GM12864 (cell line): ENCODE data around the gene DOLPP1.
A peak's percentile ranks its signal among the peaks of the same experiment; 100 is the strongest.
"Not testable (repeated sequence)": the region's sequence is repeated elsewhere in the genome, so short reads cannot be mapped to it uniquely, and the experiment has no call there.

ENCODE experiments used
- DNase-seq: peaks from one replicate; pipeline ENCODE4 v3.0.0-alpha.2; 2011; ENCODE audit warnings: low read depth
- H3K4me3 ChIP-seq: 2 replicates; pipeline ENCODE4 v1.5.1; 2011; ENCODE audit warnings: mild to moderate bottlenecking, low read depth, low read length, control low read depth
- CTCF ChIP-seq: IDR thresholded peaks from 2 replicates; pipeline ENCODE4 v1.5.1; 2011; ENCODE audit warnings: low read depth, mild to moderate bottlenecking, moderate library complexity, low read length, control low read depth, inconsistent platforms; ENCODE audit errors: missing control alignments

DOLPP1 gene

DNA sequence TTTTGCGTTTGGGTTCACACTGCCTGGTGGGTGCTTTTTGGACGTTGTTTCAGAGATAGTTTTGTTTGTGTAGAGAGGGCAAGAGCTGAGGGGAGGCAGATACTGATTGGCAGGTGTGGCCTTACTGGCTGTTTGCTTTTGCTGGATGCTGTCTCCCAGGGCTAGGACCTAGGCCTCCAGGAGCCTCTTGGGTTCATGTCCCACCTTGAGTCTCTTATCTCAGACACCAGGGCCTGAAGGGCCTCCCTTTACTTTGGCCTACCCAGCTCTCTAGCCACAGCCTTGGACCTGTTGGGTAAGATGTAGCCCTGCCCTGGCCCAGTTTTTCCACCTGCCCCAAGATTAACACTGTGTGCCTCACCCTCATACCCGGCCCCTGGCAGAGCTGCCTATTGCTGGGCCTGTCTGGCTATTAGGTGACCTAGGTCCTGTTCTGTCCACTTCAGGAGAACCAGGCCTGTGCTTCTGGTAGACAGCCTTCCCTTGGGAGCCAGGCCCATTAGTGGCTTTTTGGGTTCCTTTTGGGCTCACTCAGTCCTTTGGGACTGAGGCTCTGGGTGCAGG, 43.7 kb downstream of the DOLPP1 start:
- DNase-seq = no peak
- H3K4me3 ChIP-seq = no peak overlapping the region
- TF ChIP-seq CTCF = no peak

DNA sequence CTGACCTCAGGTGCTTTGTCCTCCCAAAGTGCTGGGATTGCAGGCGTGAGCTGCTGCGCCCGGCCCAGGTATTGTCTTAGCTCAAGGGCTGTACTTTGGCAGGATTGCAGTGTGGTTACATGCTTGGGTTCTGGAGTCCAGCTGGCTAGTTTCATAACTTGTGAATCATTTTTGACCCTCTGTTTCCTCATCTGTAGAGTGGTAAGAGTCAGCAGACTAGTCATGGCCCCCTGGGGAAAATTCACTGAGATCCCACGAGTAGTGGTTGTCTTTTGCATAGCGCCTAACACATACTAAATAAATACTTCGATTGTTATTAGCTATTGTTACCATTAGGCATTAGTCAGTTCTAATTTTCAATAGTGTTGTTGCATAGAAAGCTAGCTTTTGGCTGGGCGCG, 44.6 kb downstream of the DOLPP1 start:
- H3K4me3 ChIP-seq = no peak overlapping the region
- TF ChIP-seq CTCF = no peak
- DNase-seq = no peak

DNA sequence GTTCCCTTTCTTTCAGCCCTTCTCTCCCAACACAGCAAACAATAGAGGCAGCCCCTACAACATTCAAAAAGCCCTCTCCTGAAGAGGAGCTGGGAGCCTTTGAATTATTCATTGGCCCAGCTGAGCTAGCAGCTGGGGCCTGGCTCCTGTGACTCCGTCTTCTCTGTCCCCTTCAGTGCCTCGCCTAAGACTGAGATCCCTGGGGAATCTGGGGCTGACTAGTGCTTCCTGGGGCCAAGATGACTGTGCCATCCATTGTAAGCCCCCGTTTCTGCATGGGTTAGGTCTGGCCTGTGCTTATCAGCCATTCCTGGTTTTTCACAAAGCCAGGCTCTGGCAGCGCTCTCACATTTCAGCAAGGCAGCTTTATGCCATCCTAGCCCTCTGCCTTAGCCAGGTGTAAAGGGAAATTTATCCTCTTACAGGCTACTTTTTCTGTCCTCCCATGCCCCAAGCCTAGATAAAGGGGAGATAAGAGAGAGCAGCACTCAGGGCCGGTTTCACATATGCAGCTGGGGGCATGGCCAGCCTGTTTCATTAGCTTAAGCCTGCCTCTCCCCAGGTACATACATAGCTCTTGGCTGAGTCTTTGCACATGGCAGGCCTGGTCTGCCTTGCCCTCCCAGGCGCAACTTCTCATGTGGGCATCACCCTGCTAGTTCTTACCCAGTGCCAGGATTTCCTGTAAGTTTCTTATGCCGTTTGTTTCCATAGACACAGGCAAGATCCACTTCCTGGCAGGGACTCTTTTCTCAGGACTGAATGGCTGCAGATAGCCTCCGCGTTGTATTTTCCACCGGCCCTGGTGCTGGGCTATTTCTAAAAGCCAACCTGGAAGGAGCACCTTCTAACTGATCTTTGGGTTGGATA, 46.1 kb downstream of the DOLPP1 start:
- no peak overlapping the region for H3K4me3 ChIP-seq
- no peak for TF ChIP-seq CTCF
- DNase-seq = no peak

DNA sequence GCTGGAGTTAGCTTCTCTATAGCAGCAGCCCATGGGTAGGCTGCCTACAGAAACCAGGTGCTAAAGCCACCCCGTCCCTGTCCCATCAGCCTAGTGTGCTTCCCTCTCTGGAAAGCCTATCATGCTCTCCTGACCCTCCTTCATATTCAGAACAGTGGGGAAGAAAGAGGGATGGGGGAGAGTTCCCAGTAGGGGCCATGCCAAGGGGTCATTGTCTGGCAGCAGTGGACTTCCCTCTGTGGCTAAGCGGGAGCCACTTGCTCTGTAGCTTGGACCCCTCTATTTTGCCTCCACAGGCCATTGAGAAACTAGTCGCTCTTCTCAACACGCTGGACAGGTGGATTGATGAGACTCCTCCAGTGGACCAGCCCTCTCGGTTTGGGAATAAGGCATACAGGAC, 47.8 kb downstream of the DOLPP1 start:
- H3K4me3 ChIP-seq = no peak overlapping the region
- TF ChIP-seq CTCF = no peak
- no peak for DNase-seq

- DNase-seq, H3K4me3 ChIP-seq: not testable (repeated sequence)
These were observed 49.4 kb downstream of the DOLPP1 start for GRCh38 chr9:129130271-129130670.

- no peak for TF ChIP-seq CTCF
- no peak overlapping the region for H3K4me3 ChIP-seq
- DNase-seq = no peak
These were observed 49.9 kb downstream of the DOLPP1 start for GRCh38 chr9:129130791-129131190.

DNA sequence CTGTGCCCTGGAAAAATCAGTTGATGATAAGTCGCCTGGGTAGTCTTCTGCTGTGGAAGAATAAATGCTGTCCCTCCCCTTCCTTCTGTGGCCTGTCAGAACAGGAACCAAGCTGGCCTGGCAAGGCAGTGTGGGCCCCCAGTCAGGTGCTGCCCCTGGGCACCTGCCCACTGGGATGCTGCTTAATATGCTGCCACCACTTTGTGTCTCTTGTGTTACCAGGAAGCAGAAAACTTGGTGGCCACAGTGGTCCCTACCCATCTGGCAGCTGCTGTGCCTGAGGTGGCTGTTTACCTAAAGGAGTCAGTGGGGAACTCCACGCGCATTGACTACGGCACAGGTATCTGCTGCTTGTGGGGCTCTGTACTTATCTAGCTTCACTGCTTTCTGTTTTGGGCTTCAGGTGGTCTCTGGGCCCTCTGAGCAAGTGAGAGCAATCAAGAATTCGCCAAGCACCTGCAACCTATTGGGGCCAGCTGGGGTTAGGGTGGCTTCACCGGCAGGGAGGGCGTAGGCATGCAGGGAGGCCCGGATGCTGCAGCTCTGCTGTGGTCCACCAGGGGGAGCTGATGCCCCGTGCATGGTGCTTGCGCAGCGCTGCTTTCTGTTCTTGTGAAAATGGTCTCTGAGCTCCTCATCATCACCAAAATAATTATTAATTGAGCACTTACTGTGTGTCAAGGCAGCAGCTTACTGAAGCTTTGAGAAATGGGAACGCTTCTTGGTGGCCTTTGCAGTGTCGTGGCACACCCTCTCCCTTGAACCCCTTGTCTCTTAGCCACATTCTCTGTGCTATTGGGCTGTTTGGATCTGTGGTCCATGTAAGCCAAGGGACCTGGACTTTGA, 50.6 kb downstream of the DOLPP1 start:
- TF ChIP-seq CTCF = peak; percentile 100

More for the DNA sequence above, 50.6 kb downstream of the DOLPP1 start:
- DNase-seq = no peak
- H3K4me3 ChIP-seq = no peak overlapping the region
